Testis (tissue), 2 donors: ENCODE measurements around the gene PLEKHM3.

ENCODE experiments used
- CTCF ChIP-seq, 3 experiments: fragments of 450-650 bp in 2 of 3; fragments of 200-600 bp in 1 of 3; sonication (generic) in 1 of 3; IDR thresholded peaks; one replicate each; pipeline ENCODE4 v1.5.1; 2016 to 2019; ENCODE audit warnings: antibody characterized with exemption in 3 of 3, mild to moderate bottlenecking in 2 of 3, moderate library complexity in 1 of 3
- POLR2A ChIP-seq: fragments of 450-650 bp; IDR thresholded peaks from one replicate; pipeline ENCODE4 v1.6.1; 2017; ENCODE audit warnings: antibody characterized with exemption, mild to moderate bottlenecking, moderate library complexity

DNA sequence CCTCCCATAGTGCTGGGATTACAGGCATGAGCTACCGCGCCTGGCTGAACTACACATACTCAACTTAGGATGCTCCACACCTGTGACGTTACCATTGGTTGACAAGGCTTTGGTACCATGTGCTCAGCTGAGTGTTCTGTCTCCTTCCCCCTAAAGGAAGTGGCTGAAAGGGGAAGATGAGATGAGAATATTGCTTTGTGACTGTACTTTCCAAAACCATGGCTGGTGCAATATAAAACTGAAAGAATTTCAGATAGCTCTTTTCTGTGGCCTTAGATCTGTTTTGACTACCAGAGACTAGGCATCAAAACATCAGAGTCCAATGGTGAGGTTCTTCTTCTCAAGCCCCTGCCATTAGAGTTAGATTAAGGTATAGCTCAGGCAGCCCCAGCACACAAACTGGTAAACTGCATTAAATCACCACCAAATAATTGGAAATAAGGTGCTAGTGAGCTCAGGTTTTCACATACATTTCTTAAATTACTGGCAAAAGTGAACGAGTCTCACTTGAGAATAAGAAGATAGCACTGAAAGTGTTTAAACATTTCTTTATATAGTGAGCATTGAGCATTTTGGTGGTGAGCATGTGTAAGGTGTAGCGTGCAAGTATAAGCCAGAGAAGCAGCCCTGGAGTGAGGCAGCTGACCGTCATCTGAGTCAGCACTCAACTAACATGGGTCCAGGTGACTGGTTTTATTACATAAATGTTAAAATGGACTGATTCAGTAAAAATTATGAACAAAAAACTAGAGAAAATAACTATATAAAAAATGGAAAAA is 142.1 kb downstream of the PLEKHM3 start:
- TF ChIP-seq CTCF (IDR thresholded peaks at IDR 0.05) (no peak), POLR2A (no peak)
